Activated CD4-positive, alpha-beta T cell treated with anti-CD3 and anti-CD28 coated beads for 48 hours (primary cell): ENCODE data around the gene TMEM238.

Experiments
- DNase-seq: peaks from one replicate; pipeline ENCODE4 v3.0.0-alpha.2; 2020

TMEM238 gene

GRCh38 chr19:55354698-55355212, 29.3 kb downstream of the TMEM238 start, which contains the start of gene COX6B2:
Gene COX6B2, minus strand, starts transcription at chr19:55354719. Its CDS starts 198 bp downstream, at chr19:55354521.
- no peak for DNase-seq

DNA sequence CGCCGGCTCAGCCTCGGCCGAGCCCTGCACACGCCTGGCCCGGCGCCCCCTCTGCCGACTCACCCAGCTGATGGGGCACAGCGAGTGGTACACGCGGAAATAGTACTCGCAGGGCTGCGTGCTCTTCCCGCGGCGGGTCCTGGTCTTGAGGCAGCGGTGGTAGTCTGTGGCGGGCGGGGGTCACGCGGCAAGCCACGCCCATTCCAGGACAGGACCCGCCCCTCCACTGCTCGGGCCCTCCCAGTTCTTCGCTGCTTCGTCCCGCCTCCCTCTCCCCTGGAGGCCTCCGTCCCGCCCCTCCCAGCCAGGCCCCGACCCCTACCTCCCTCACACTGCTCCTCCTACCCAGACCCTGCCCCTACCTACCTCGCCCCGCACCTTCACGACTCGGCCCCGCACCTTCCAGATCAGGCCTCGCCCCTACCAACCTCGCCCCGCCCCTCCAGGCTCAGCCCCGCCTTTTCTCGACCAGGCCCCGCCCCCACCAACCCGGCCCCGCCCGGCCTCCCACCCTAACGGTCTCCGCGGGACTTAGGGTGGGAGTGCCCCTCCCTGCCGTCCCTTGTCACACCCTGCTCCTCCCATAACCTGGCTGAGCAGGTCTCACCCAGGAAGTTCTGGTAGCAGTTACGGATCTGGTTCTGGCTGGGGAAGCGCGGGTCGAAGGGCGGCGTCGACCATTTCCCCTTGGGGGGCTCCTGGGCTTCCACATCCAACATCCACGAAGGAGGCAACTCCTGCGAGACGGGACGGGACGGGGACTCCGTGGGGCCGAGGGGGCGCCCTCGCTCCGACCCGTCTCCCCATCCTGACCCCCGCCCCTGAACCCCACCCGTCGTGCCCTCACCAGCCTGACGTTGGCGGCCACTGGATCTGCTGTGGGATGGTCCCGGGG, 30.0 kb downstream of the TMEM238 start:
- DNase-seq = peak; percentile 67

- no peak for DNase-seq
Observed at GRCh38 chr19:55353356-55353802, 30.7 kb downstream of the TMEM238 start.

DNA sequence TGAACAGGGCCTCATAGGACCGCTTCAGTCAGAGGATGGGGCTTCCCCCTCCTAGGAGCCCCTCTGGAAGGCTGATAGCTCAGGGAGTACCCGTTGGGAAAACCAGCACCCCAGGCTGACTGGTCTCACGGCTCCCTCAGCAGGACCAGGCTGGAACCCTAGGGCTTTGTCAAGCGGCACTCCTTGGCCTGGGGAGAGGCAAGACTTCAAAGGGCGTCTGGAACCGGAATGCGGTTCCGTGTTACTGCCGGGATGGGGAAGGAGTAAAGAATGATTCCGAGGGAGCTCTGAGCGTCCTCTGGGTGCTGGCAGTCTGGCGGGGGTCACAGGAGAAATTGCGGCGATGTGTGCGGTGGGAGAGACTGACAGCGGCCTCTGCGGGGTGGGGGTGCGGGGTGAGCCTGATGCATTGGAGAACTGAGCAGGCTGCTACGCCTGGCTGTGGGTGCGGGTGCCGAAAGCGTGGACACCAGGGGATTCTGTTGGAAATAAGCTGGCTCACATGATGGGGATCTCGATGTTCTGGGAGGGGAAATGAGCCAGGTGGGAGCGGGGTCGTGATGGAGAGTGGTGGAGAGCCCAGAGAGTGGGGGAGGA, 31.4 kb downstream of the TMEM238 start:
- no peak for DNase-seq

- no peak for DNase-seq
Observed at GRCh38 chr19:55352040-55352439, 32.1 kb downstream of the TMEM238 start.

GRCh38 chr19:55350620-55351315, 33.3 kb downstream of the TMEM238 start:
- DNase-seq = no peak

- DNase-seq = no peak
Observed at GRCh38 chr19:55348317-55349034, 35.6 kb downstream of the TMEM238 start.

DNA sequence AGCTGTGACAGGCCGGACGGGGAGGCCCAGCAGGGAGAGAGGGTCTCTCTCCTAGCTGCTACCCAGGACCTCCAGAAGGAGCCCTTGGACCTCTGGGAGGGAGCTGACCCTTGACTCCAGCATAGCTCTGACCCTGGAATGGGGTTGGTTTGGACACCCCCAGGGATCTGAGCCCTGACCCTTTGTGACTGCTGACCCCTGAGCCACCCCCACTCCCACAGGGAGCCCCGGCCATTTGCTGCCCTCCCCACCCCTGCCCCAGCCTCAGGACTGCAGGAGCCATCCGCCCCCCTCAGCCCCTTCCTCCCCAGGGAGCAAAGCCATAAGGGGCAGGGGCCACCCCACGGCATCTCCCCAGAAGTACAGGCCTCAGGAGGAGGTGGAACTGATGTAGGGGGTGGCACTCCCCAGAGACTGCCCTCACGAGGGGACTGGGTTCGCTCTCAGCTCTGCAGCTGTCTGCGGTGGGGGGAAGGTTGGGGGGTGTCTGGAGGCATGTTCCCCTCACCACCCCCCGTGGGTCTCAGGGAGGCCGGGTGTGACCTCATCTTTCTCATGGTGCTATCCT, 36.6 kb downstream of the TMEM238 start:
- no peak for DNase-seq

GRCh38 chr19:55346725-55347441, 37.2 kb downstream of the TMEM238 start:
- DNase-seq = no peak

GRCh38 chr19:55345818-55346724, 38.0 kb downstream of the TMEM238 start:
- no peak for DNase-seq

GRCh38 chr19:55345101-55345817, 38.8 kb downstream of the TMEM238 start:
- DNase-seq = no peak

DNA sequence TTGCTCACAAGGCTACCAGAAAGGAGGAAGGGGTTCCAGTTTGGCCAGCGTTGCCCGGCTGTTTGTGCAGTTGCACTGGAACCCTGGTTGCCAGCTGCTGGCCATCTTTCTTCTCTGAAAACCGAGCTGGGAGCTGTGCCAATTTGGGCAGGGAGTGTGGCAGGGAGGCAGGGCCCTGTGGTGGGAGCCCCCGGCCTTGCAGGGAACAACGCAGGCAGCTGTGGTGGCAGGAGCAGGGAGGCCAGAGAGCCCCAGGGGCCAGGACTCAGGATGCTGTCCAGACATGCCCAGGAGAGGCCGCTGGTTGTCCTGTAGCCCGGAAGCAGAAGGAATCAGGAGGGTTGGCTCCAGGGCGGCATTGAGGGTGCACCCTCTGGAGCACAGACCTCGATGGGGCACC, 39.6 kb downstream of the TMEM238 start:
- DNase-seq = no peak

DNA sequence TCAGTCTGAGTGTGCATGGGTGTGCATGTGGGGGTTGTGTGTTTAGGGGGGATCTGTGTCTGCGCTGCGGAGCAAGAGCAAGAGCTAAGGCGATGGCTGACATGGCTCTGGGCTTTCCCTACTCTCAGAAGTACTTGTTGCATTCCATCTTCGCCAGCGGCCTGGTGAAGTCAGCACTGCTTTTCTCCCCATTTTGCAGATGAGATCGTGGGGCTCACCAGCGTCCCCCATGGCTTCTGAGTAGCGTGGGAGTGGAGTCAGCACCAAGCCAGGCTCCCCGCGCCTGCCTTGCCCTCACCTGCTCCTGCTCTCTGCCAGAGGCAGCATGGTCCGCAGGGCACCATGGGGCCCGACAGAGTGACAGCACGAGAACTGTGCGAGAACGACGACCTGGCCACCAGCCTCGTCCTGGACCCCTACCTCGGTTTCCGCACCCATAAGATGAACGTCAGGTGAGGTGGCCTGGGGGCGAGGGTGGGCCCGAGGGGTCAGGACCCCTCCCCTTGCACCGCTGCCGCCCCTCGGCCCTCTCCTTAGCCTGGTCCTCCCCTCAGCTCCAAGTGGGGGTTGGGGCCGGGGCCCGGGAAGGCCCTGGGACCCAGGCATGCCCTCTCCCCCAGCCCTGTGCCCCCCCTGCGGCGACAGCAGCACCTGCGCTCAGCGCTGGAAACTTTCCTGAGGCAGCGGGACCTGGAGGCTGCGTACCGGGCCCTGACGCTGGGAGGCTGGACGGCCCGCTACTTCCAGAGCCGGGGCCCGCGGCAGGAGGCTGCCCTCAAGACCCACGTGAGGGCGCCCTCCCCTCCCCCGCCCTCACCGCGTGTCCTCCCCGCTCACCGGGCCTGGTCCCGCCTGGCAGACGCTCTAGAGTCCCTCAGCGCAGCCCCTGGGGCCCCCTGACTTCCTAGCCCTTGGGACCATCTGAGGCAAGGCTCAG, 42.2 kb downstream of the TMEM238 start:
- no peak for DNase-seq

GRCh38 chr19:55341171-55341588, 42.9 kb downstream of the TMEM238 start:
- DNase-seq = peak; percentile 82

- DNase-seq = peak; percentile 45
Observed at GRCh38 chr19:55340784-55341147, 43.3 kb downstream of the TMEM238 start.

DNA sequence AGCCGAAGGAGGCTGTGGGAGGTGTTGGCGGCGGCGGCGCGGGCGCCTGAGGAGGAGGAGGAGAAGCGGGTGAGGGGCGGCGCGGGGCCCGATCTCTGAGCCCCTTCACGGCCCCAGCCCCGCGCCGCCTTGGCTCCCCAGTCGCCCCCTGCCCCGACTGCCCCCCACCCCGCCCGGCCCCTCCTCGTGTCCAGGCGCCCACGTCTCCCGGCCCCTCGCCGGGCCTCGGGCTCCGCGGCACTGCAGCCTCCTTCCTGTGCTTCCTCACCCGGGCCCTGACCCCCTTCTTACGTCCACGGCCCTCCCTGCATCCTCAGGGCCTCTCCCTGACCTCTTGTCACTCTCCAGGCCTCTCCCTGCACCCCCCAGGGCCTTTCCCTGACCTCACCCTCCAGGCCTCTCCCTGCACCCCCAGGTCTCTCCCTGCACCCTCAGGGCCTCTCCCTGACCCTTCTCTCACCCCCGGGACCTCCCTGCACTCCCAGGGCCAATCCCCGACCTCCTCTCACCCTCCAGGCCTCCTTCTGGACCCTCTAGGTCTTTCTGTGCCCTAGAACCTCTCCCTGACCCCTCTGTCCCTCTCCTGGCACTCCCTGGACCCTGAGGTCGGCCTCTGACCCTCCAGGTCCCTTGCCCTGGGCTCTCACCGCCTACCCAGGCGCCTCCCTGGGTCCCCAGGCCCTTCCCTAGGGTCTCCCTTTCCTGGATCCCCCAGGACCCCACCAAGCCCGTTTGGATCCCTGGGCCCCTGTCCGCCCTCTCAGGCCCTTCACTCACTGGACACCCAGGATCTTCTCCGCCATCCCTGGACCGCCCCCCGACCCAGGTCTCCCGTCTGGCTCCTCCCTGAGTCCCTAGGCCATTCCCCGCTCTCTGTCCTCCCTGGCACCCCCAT, 44.0 kb downstream of the TMEM238 start:
- peak; percentile 19 for DNase-seq

GRCh38 chr19:55339105-55339888, 44.8 kb downstream of the TMEM238 start, which contains the start of gene KMT5C:
Gene KMT5C, plus strand, starts transcription at chr19:55339876. Its CDS starts 2,061 bp downstream, at chr19:55341937.
- peak; percentile 100 for DNase-seq
